Esophagus squamous epithelium (tissue), 4 donors: Measurements from ENCODE around the gene L1CAM.

Experiments
- CTCF ChIP-seq, 6 experiments: fragments of 450-650 bp in 4 of 6; fragments of 200-600 bp in 2 of 6; sonication (generic) in 2 of 6; IDR thresholded peaks; one replicate each; pipeline ENCODE4 v1.5.1; 2016 to 2019; ENCODE audit warnings: antibody characterized with exemption in 6 of 6, mild to moderate bottlenecking in 4 of 6, moderate library complexity in 4 of 6
- POLR2A ChIP-seq, 4 donors: fragments of 450-650 bp; IDR thresholded peaks; one replicate each; pipeline ENCODE4 v1.6.1; 2017; ENCODE audit warnings: antibody characterized with exemption in 4 of 4, mild to moderate bottlenecking in 4 of 4, moderate library complexity in 3 of 4

- no peak for TF ChIP-seq CTCF (IDR thresholded peaks at IDR 0.05)
- TF ChIP-seq POLR2A (IDR thresholded peaks at IDR 0.05), result no peak
These were observed 24.8 kb downstream of the L1CAM start for GRCh38 chrX:153861151-153861550.
